ENCODE results near the gene PARD3B.

Gene PARD3B

DNA sequence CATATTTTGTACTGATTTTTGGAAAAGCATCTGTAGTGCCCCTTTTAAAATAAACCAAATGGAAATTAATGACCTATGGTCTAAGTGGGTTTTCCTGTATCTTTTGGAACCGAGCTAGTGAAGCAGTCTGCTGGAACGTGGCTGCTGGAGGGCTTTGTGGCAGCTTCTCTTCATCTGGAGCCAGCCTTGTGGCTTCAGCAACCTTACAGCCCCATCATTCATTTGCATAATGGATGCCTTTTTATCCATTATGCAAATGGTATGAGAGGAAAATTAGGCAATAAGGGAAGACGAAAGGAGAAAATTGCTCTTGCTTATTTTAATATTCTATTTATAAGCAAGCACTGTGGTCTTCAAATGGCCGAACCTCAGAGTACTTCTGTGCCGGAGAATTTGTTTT lies 421.0 kb downstream of the PARD3B start:
- TF ChIP-seq POLR2A (IDR thresholded peaks at IDR 0.05; ENCODE audit: extremely low read depth, insufficient read length) = no peak
- TF ChIP-seq, protein P1, sequence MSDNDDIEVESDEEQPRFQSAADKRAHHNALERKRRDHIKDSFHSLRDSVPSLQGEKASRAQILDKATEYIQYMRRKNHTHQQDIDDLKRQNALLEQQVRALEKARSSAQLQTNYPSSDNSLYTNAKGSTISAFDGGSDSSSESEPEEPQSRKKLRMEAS (IDR thresholded peaks at IDR 0.05; ENCODE audit: low read depth, low read length) = no peak
- TF ChIP-seq, protein P2, sequence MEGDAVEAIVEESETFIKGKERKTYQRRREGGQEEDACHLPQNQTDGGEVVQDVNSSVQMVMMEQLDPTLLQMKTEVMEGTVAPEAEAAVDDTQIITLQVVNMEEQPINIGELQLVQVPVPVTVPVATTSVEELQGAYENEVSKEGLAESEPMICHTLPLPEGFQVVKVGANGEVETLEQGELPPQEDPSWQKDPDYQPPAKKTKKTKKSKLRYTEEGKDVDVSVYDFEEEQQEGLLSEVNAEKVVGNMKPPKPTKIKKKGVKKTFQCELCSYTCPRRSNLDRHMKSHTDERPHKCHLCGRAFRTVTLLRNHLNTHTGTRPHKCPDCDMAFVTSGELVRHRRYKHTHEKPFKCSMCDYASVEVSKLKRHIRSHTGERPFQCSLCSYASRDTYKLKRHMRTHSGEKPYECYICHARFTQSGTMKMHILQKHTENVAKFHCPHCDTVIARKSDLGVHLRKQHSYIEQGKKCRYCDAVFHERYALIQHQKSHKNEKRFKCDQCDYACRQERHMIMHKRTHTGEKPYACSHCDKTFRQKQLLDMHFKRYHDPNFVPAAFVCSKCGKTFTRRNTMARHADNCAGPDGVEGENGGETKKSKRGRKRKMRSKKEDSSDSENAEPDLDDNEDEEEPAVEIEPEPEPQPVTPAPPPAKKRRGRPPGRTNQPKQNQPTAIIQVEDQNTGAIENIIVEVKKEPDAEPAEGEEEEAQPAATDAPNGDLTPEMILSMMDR (IDR thresholded peaks at IDR 0.05; ENCODE audit: low read depth, low read length) = no peak
- TF ChIP-seq MYC (IDR thresholded peaks at IDR 0.05; ENCODE audit: low read depth, low read length) = no peak
- no peak overlapping the region for H3K4me3 ChIP-seq (ENCODE audit: low read depth, low read length)
- no peak for DNase-seq (ENCODE audit: low read depth)

DNA sequence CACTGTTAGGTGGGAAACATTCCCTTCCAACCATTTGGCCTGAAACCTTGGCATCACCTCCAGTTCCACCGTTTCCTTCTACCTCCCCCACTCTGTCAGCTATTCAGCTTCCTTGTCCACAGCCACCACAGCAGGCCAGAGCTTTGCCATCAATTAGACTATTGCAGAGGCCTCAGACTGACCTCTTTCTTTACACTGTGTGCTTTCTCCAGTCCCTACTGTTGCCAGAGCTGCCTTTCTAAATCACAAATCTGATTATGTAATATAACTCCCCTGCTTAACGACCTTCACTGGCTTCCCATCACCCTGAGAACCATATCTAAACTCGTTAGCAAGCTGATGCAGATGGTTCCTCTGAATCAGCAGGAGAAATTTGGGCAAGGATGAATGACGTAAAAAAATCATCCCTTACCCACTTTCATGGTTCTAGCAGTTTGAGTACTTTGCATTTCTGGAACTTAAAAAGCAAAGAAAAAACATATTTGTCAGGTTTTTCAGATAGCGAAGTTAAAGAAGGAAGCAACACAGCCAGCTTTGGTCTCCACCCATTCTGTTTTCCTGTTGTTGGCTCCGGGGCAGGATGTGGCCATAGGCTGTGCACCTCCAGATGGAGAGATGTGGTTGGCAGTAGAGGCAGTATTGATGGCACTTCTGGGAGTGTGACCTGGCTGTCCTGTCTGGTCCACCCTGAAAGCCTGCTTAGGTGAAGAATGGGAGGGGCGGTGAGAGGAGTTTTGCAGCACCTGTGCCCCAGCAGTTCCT lies 422.1 kb downstream of the PARD3B start:
- TF ChIP-seq POLR2A (IDR thresholded peaks at IDR 0.05; ENCODE audit: extremely low read depth, insufficient read length) (no peak), MYC (IDR thresholded peaks at IDR 0.05; ENCODE audit: low read depth, low read length) (no peak)
- TF ChIP-seq, protein P1 (IDR thresholded peaks at IDR 0.05; ENCODE audit: low read depth, low read length) = no peak
- TF ChIP-seq, protein P2 (IDR thresholded peaks at IDR 0.05; ENCODE audit: low read depth, low read length) = no peak
- H3K4me3 ChIP-seq (ENCODE audit: low read depth, low read length) = no peak overlapping the region
- no peak for DNase-seq (ENCODE audit: low read depth)

DNA sequence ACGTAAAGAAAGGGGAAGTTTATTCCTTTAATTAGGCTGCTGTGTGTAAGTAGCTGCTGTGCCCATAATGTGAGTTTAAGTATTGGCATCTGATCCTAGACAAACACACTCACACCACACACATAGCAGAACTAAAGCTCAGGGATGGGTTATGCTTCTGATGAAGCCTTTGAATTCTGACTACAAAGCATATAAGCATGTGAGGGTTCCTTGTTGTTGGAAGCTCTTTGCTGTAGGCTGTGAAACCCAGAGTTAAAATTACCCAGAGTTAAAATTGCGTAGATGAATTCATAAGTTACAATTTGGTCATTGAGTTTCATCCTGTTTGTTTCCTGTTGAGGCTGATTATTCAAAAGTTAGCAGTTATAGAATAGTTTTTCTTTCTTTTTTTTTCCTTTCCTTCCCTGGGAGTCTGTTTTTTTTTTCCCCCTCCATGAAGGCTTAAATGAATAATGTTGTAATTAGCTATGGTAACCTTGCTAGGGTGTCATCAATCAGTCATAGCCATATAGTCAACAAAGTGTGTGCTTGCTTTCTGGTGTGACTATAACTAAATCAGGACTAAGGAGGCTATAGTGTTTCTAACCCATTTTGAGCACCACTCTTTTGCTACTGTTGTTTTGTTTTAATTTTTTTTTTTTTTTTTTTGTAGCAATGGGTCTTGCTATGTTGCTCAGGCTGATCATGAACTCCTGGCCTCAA lies 426.1 kb downstream of the PARD3B start:
- TF ChIP-seq, protein P1 (IDR thresholded peaks at IDR 0.05; ENCODE audit: low read depth, low read length) = no peak
- TF ChIP-seq, protein P2 (IDR thresholded peaks at IDR 0.05; ENCODE audit: low read depth, low read length) = no peak
- no peak for TF ChIP-seq POLR2A (IDR thresholded peaks at IDR 0.05; ENCODE audit: extremely low read depth, insufficient read length)
- no peak for TF ChIP-seq MYC (IDR thresholded peaks at IDR 0.05; ENCODE audit: low read depth, low read length)
- no peak for DNase-seq (ENCODE audit: low read depth)
- H3K4me3 ChIP-seq (ENCODE audit: low read depth, low read length) = no peak overlapping the region

DNA sequence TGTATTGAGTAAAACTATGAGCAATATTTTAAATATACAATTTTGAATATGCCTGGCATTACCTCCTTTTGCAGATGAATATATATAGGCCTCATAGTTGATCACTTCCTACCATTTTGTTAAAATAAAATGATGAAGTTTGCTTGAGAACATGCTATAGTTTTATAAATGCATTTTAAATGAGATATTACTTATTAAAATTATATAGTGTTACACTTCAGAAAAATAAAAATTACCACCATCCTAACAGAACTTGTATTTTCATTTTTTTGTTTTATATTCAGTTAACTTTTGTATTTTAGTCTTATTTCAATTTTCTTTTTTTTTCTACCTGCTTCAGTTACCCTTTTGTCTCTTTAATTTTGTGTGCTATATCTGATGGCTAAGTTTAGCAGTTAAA lies 426.9 kb downstream of the PARD3B start:
- H3K4me3 ChIP-seq (ENCODE audit: low read depth, low read length) = no peak overlapping the region
- no peak for DNase-seq (ENCODE audit: low read depth)
- TF ChIP-seq MYC (IDR thresholded peaks at IDR 0.05; ENCODE audit: low read depth, low read length) (no peak), POLR2A (IDR thresholded peaks at IDR 0.05; ENCODE audit: extremely low read depth, insufficient read length) (no peak)
- TF ChIP-seq, protein P2 (IDR thresholded peaks at IDR 0.05; ENCODE audit: low read depth, low read length) = no peak
- TF ChIP-seq, protein P1 (IDR thresholded peaks at IDR 0.05; ENCODE audit: low read depth, low read length) = no peak

DNA sequence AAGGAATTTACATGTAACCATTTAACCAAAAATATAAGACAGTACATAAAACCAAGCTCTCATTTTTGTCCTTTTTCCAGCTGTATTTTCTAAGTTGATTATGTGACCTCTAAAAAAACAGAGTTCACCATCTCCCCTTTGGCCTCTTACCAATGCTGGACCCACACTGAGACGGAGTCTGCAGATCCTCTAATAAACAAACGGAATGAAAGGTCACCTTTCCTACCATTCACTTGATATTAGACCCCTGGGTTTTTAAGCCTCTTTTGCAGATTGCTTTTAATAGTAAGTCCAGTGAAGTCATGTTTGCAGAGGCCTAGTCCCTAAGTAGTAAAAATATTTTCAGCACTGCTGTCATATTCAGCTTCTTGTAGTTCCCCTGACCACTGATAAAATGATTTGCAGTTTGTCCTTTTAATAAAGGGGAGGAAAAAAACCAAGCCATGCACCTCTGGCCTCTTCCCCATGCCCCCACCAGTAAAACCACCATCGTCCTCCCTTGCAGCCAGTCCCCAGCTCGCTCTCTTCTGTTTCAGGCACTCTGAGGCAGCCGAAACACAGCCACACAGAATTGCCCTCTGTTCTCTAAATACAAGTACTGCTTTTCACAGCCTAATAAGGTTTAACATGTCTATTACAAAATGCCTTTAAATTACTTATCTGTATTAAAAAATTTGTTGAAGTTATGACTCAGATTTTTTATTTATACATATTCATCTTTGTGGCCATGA lies 427.5 kb downstream of the PARD3B start:
- no peak overlapping the region for H3K4me3 ChIP-seq (ENCODE audit: low read depth, low read length)

More for the DNA sequence above, 427.5 kb downstream of the PARD3B start:
- DNase-seq (ENCODE audit: low read depth) = no peak
- TF ChIP-seq MYC (IDR thresholded peaks at IDR 0.05; ENCODE audit: low read depth, low read length) = no peak
- TF ChIP-seq, protein P2 (IDR thresholded peaks at IDR 0.05; ENCODE audit: low read depth, low read length) = no peak
